NT2/D1 (cell line): ENCODE measurements around the gene GNAI3.

Experiments used
- DNase-seq: peaks from one replicate; pipeline ENCODE4 v3.0.0-alpha.2; 2011; ENCODE audit warnings: low read depth, low spot score
- H3K27me3 ChIP-seq: 2 replicates; pipeline ENCODE4 v1.6.0; 2011; ENCODE audit warnings: mild to moderate bottlenecking; ENCODE audit not compliant: insufficient read length, insufficient read depth
- H3K36me3 ChIP-seq: 2 replicates; pipeline ENCODE4 v1.6.1; 2011; ENCODE audit warnings: mild to moderate bottlenecking, low read length, mixed read lengths; ENCODE audit not compliant: insufficient read depth, insufficient read length
- H3K4me1 ChIP-seq: 2 replicates; pipeline ENCODE4 v1.5.1; 2011; ENCODE audit not compliant: insufficient read depth, insufficient read length
- H3K4me3 ChIP-seq: 2 replicates; pipeline ENCODE4 v1.5.1; 2011; ENCODE audit warnings: low read depth; ENCODE audit not compliant: insufficient read length
- H3K9ac ChIP-seq: 2 replicates; pipeline ENCODE4 v1.6.0; 2011; ENCODE audit warnings: low read depth; ENCODE audit not compliant: insufficient read length
- H3K9me3 ChIP-seq: 2 replicates; pipeline ENCODE4 v1.5.1; 2011; ENCODE audit warnings: mild to moderate bottlenecking, low read length; ENCODE audit not compliant: insufficient read depth
- SUZ12 ChIP-seq: IDR thresholded peaks from 2 replicates; pipeline ENCODE4 v1.6.1; 2011; ENCODE audit not compliant: insufficient read length, insufficient read depth; ENCODE audit errors: extremely low read depth
- YY1 ChIP-seq: IDR thresholded peaks from 2 replicates; pipeline ENCODE4 v1.6.1; 2011; ENCODE audit not compliant: insufficient read length, insufficient read depth
- ZNF274 ChIP-seq: IDR thresholded peaks from 2 replicates; pipeline ENCODE4 v1.6.1; 2011; ENCODE audit warnings: mild to moderate bottlenecking, low read depth, low read length

Gene GNAI3

GRCh38 chr1:109534307-109534858 lies 14.0 kb upstream of the GNAI3 start:
- Histone ChIP-seq H3K27me3 (peaks cover 12% of the 10 kb centered on the region), H3K9ac (no peak overlapping the region), H3K9me3 (no peaks in the 10 kb centered on the region), H3K36me3 (no peaks in the 10 kb centered on the region), H3K4me1 (peaks cover 16% of the 10 kb centered on the region), H3K4me3 (no peak overlapping the region)
- DNase-seq: no peak
- TF ChIP-seq SUZ12 (no peak), ZNF274 (no peak), YY1 (no peak)

GRCh38 chr1:109535481-109535880 lies 12.9 kb upstream of the GNAI3 start:
- Histone ChIP-seq H3K9ac (no peak overlapping the region), H3K9me3 (no peaks in the 10 kb centered on the region)

GRCh38 chr1:109535971-109536491 lies 12.4 kb upstream of the GNAI3 start:
- no peak for TF ChIP-seq SUZ12
- no peak for TF ChIP-seq YY1
- no peak for TF ChIP-seq ZNF274
- no peaks in the 10 kb centered on the region for H3K36me3 ChIP-seq
- DNase-seq: no peak
- peaks cover 20% of the 10 kb centered on the region for H3K4me1 ChIP-seq
- peaks cover 7% of the 10 kb centered on the region for H3K27me3 ChIP-seq
- no peak overlapping the region for H3K4me3 ChIP-seq
- no peak overlapping the region for H3K9ac ChIP-seq
- no peaks in the 10 kb centered on the region for H3K9me3 ChIP-seq

More at GRCh38 chr1:109535481-109535880, 12.9 kb upstream of the GNAI3 start:
- H3K4me3 ChIP-seq: no peak overlapping the region
- peaks cover 19% of the 10 kb centered on the region for H3K4me1 ChIP-seq
- no peak for TF ChIP-seq YY1
- no peak for TF ChIP-seq ZNF274
- TF ChIP-seq SUZ12: no peak
- no peaks in the 10 kb centered on the region for H3K36me3 ChIP-seq
- no peak for DNase-seq
- H3K27me3 ChIP-seq: peaks cover 12% of the 10 kb centered on the region

DNA sequence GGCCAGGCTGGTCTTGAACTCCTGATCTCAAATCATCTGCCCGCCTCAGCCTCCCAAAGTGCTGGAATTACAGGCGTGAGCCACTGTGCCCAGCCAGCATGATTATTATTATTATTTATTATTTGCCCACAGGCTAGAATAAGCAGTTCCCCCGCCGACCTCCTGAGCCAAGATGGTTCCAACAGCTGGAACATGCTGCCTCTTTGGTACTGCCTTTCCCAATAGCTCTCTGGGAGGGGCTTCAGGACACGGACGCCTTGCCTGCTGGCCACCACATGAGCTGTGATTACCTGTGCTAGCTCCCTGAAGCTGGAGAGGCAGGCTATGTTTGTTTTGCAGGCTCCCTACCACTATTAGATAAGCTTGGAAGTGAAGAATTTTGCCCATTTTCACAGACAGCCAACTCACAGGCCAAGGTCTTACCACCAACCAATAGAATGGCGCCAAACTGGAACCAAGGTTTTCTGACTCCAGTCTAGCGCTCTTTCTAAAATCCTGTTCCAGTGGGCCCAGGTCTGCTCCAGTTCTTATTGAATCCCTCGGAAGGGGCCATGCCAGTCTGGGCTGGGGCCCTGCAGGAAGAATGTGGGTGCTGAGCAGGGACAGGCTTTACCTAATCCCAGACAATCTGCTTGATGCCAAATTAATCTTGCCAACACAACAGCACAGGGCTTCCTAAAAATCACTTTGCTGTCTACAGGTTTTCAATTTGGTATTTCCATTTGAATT lies 10.8 kb upstream of the GNAI3 start:
- TF ChIP-seq ZNF274 (no peak), YY1 (no peak), SUZ12 (no peak)
- H3K27me3 ChIP-seq: no peaks in the 10 kb centered on the region
- DNase-seq: no peak
- H3K9ac ChIP-seq: no peak overlapping the region
- no peaks in the 10 kb centered on the region for H3K9me3 ChIP-seq
- H3K36me3 ChIP-seq: no peaks in the 10 kb centered on the region
- H3K4me3 ChIP-seq: no peak overlapping the region
- H3K4me1 ChIP-seq: peaks cover 15% of the 10 kb centered on the region

GRCh38 chr1:109538827-109539555 lies 9.4 kb upstream of the GNAI3 start:
- Histone ChIP-seq H3K4me3 (no peak overlapping the region), H3K27me3 (no peaks in the 10 kb centered on the region), H3K4me1 (peaks cover 13% of the 10 kb centered on the region), H3K36me3 (no peaks in the 10 kb centered on the region), H3K9ac (no peak overlapping the region), H3K9me3 (no peaks in the 10 kb centered on the region)
- no peak for TF ChIP-seq YY1
- TF ChIP-seq SUZ12: no peak
- TF ChIP-seq ZNF274: no peak
- DNase-seq: no peak

GRCh38 chr1:109539676-109540075 lies 8.7 kb upstream of the GNAI3 start, which contains the start of gene GPR61:
Gene GPR61, plus strand, starts transcription at chr1:109539872. Its CDS starts 3,151 bp downstream, at chr1:109543023.
- Histone ChIP-seq H3K36me3 (no peaks in the 10 kb centered on the region), H3K9me3 (no peaks in the 10 kb centered on the region), H3K9ac (peak within 1 kb of the TSS; percentile 46), H3K4me1 (peaks cover 16% of the 10 kb centered on the region), H3K27me3 (no peaks in the 10 kb centered on the region), H3K4me3 (peak within 1 kb of the TSS; percentile 16)
- TF ChIP-seq SUZ12 (no peak), ZNF274 (no peak), YY1 (no peak)
- no peak for DNase-seq

GRCh38 chr1:109541102-109541501 lies 7.3 kb upstream of the GNAI3 start:
- Histone ChIP-seq H3K4me1 (peaks cover 16% of the 10 kb centered on the region), H3K36me3 (no peaks in the 10 kb centered on the region), H3K9ac (no peak overlapping the region), H3K27me3 (no peaks in the 10 kb centered on the region), H3K4me3 (no peak overlapping the region), H3K9me3 (no peaks in the 10 kb centered on the region)
- TF ChIP-seq ZNF274: no peak
- TF ChIP-seq SUZ12: no peak
- DNase-seq: no peak
